Lower leg skin (tissue), 3 donors: ENCODE data around the gene SLC1A7.

ENCODE experiments used
- POLR2A ChIP-seq, 2 donors: fragments of 450-650 bp; IDR thresholded peaks; one replicate each; pipeline ENCODE4 v1.6.1; 2016 to 2017; ENCODE audit warnings: antibody characterized with exemption in 2 of 2, mild to moderate bottlenecking in 1 of 2, moderate library complexity in 1 of 2
- TF ChIP-seq, protein P1 (sequence below), 3 donors: fragments of 450-650 bp; IDR thresholded peaks; one replicate each; pipeline ENCODE4 v1.5.1; 2016; ENCODE audit warnings: antibody characterized with exemption in 3 of 3, mild to moderate bottlenecking in 3 of 3, moderate library complexity in 2 of 3

DNA sequence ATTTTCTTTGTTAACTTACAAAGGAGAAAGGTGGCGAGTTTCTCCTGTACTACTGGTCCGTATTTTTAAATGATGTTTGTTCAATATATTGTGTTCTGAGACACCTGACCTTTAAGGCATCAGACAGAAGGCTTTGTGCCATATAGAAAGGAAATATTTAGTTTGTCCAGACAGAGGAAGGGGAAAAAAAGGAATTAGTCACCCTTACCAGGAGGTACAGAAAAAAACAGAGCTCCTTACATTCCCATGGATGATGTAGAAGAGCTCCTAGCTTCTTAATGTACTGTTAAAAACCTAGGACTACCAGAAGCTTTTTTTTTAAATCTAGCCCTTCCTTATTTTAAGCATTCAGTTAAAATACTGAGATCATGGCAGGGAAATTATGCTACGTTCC lies 92.9 kb downstream of the SLC1A7 start:
- no peak for TF ChIP-seq POLR2A (IDR thresholded peaks at IDR 0.05)
- TF ChIP-seq, protein P1, sequence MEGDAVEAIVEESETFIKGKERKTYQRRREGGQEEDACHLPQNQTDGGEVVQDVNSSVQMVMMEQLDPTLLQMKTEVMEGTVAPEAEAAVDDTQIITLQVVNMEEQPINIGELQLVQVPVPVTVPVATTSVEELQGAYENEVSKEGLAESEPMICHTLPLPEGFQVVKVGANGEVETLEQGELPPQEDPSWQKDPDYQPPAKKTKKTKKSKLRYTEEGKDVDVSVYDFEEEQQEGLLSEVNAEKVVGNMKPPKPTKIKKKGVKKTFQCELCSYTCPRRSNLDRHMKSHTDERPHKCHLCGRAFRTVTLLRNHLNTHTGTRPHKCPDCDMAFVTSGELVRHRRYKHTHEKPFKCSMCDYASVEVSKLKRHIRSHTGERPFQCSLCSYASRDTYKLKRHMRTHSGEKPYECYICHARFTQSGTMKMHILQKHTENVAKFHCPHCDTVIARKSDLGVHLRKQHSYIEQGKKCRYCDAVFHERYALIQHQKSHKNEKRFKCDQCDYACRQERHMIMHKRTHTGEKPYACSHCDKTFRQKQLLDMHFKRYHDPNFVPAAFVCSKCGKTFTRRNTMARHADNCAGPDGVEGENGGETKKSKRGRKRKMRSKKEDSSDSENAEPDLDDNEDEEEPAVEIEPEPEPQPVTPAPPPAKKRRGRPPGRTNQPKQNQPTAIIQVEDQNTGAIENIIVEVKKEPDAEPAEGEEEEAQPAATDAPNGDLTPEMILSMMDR (IDR thresholded peaks at IDR 0.05) = no peak
